ENCODE results near the gene UPK3BL1.
"Not testable (repeated sequence)": the region's sequence is repeated elsewhere in the genome, so short reads cannot be mapped to it uniquely, and the experiment has no call there.

UPK3BL1 gene, protein sequence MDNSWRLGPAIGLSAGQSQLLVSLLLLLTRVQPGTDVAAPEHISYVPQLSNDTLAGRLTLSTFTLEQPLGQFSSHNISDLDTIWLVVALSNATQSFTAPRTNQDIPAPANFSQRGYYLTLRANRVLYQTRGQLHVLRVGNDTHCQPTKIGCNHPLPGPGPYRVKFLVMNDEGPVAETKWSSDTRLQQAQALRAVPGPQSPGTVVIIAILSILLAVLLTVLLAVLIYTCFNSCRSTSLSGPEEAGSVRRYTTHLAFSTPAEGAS

DNA sequence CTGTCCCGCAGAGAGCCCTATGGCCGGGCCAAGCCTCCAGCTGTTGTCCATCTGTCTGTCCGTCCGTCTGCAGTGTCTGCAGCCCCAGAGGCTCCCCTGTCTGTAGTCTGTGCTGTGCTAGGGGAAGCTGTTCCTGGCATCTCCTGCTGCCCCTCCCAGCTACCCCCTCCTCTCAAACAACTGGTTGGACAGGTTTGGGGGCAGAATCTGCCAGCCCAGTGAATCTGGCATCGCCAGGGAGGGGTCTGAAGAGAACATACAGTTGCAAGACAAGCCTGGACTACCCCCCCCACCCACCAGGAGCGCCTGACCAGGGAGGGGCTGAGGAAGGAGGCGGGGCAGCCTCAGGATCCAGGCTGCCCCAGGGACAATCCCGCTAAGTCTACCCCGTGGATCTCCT lies at the start of gene UPK3BL1:
UPK3BL1 (minus strand) TSS at position 101 of the 400 bp plus-strand sequence; CDS start at position 51, 50 bp downstream.
- H3K27me3 ChIP-seq (ENCODE audit: control insufficient read depth, insufficient read depth, low read length); H3K4me3 ChIP-seq (ENCODE audit: low read length); DNase-seq (ENCODE audit: low read depth, low spot score); H3K36me3 ChIP-seq (ENCODE audit: control insufficient read depth, insufficient read depth, low read length); H3K9me3 ChIP-seq (ENCODE audit: control insufficient read depth, insufficient read depth, low read length); H3K4me1 ChIP-seq (ENCODE audit: control insufficient read depth, insufficient read depth, low read length); H3K27ac ChIP-seq (ENCODE audit: low read length): not testable (repeated sequence)
- WGBS (ENCODE audit: insufficient coverage, insufficient read length): no CpG with 5 or more reads among the region's 9 CpGs

DNA sequence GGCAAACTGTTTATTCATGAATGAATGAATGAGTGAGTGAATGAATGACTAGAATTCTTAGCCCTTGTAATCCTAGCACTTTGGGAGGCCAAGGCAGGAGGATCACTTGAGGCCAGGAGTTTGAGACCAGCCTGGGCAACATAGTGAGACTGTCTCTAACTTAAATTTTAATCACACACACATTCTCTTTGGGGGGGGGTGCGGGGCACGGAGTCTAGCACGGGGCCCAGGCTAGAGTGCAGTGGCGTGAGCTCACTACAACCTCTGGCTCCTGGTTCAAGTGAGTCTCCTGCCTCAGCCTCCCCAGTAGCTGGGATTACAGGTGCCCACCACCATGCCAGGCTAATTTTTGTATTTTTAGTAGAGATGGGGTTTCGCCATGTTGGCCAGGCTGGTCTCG lies 48.0 kb upstream of the UPK3BL1 start:
- no CpG with 5 or more reads among the region's 6 CpGs for WGBS (ENCODE audit: insufficient coverage, insufficient read length)
- not testable (repeated sequence) for H3K36me3 ChIP-seq (ENCODE audit: control insufficient read depth, insufficient read depth, low read length); DNase-seq (ENCODE audit: low read depth, low spot score); H3K9me3 ChIP-seq (ENCODE audit: control insufficient read depth, insufficient read depth, low read length); H3K4me1 ChIP-seq (ENCODE audit: control insufficient read depth, insufficient read depth, low read length); H3K27ac ChIP-seq (ENCODE audit: low read length); H3K4me3 ChIP-seq (ENCODE audit: low read length); H3K27me3 ChIP-seq (ENCODE audit: control insufficient read depth, insufficient read depth, low read length)

DNA sequence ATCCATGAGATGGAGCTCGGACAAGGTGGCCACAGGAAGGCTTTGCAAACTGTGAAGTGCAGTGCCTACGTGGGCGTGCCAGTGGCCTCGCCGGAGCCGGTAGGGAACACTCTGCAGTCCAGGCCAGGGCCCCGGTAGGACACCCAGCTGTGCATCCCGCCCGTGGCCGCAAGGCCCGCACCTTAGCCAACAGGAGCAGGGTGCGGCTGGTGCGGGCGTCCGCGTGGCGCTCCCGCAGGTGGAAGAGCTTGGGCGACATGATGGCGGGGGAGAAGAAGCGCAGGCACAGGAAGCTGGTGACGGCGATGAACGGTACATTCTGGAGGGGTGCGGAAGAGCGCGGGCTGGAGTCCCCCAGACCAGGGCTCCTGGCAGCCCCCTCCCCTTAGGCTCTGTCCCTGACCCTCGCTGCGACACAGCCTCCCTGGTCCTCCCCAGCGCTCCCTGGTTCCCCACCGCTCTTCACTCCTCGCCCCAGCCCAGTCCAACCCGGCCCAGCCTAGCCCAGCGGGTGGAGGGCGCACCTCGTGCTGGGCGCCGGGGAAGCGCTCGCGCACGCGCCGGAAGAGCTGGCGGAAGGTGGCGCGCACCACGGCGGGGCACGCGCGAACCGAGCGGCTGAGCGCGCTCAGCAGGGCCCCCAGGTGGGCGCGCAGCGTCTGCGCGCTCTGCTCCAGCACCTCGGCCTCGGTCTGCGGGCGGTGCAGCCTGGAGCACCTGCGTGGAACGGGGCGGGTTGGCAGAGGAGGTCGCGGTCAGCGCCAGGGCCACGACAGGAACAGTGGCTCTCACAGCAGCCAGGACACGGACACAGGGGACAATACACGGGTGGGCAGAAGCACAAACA lies 47.1 kb upstream of the UPK3BL1 start:
- not testable (repeated sequence) for DNase-seq (ENCODE audit: low read depth, low spot score); H3K4me3 ChIP-seq (ENCODE audit: low read length)

GRCh38 chr7:102688299-102689036 lies 45.9 kb upstream of the UPK3BL1 start:
- H3K9me3 ChIP-seq (ENCODE audit: control insufficient read depth, insufficient read depth, low read length); H3K4me3 ChIP-seq (ENCODE audit: low read length); H3K36me3 ChIP-seq (ENCODE audit: control insufficient read depth, insufficient read depth, low read length); H3K27ac ChIP-seq (ENCODE audit: low read length); DNase-seq (ENCODE audit: low read depth, low spot score); H3K4me1 ChIP-seq (ENCODE audit: control insufficient read depth, insufficient read depth, low read length); H3K27me3 ChIP-seq (ENCODE audit: control insufficient read depth, insufficient read depth, low read length): not testable (repeated sequence)
- WGBS (ENCODE audit: insufficient coverage, insufficient read length): no CpG with 5 or more reads among the region's 37 CpGs

More for the DNA sequence above, 47.1 kb upstream of the UPK3BL1 start:
- not testable (repeated sequence) for H3K9me3 ChIP-seq (ENCODE audit: control insufficient read depth, insufficient read depth, low read length); H3K27me3 ChIP-seq (ENCODE audit: control insufficient read depth, insufficient read depth, low read length); H3K4me1 ChIP-seq (ENCODE audit: control insufficient read depth, insufficient read depth, low read length); H3K36me3 ChIP-seq (ENCODE audit: control insufficient read depth, insufficient read depth, low read length); H3K27ac ChIP-seq (ENCODE audit: low read length)
- WGBS (ENCODE audit: insufficient coverage, insufficient read length): no CpG with 5 or more reads among the region's 74 CpGs

- not testable (repeated sequence) for H3K36me3 ChIP-seq (ENCODE audit: control insufficient read depth, insufficient read depth, low read length); H3K27me3 ChIP-seq (ENCODE audit: control insufficient read depth, insufficient read depth, low read length); H3K4me1 ChIP-seq (ENCODE audit: control insufficient read depth, insufficient read depth, low read length); DNase-seq (ENCODE audit: low read depth, low spot score); H3K9me3 ChIP-seq (ENCODE audit: control insufficient read depth, insufficient read depth, low read length); H3K27ac ChIP-seq (ENCODE audit: low read length); H3K4me3 ChIP-seq (ENCODE audit: low read length)
- no CpG with 5 or more reads among the region's 5 CpGs for WGBS (ENCODE audit: insufficient coverage, insufficient read length)
Measured at GRCh38 chr7:102682560-102682959, 40.0 kb upstream of the UPK3BL1 start.

DNA sequence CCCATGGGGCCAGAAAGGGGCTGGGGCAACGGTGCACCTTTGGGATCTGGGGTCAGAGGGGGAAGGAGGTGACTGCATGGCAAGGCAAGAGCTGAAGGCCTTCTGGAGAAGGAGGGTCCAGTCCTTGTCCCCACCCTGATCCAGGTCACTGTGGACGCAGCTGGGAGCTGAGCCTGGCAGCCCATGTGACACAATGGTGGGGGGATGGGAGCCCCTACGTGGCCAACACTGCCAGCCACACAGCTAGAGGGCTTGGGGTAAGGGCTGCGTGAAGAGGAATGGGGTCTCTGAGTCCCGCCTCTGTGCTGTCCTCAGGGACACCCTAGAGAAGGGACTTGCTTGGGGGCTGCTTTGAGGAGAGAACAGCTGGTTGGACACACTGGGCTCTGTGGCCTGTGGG lies 38.2 kb upstream of the UPK3BL1 start:
- DNase-seq (ENCODE audit: low read depth, low spot score); H3K27me3 ChIP-seq (ENCODE audit: control insufficient read depth, insufficient read depth, low read length); H3K4me3 ChIP-seq (ENCODE audit: low read length); H3K9me3 ChIP-seq (ENCODE audit: control insufficient read depth, insufficient read depth, low read length); H3K4me1 ChIP-seq (ENCODE audit: control insufficient read depth, insufficient read depth, low read length); H3K27ac ChIP-seq (ENCODE audit: low read length); H3K36me3 ChIP-seq (ENCODE audit: control insufficient read depth, insufficient read depth, low read length): not testable (repeated sequence)
- no CpG with 5 or more reads among the region's 5 CpGs for WGBS (ENCODE audit: insufficient coverage, insufficient read length)

- H3K36me3 ChIP-seq (ENCODE audit: control insufficient read depth, insufficient read depth, low read length); H3K4me1 ChIP-seq (ENCODE audit: control insufficient read depth, insufficient read depth, low read length); H3K27me3 ChIP-seq (ENCODE audit: control insufficient read depth, insufficient read depth, low read length); H3K4me3 ChIP-seq (ENCODE audit: low read length); H3K27ac ChIP-seq (ENCODE audit: low read length); H3K9me3 ChIP-seq (ENCODE audit: control insufficient read depth, insufficient read depth, low read length); DNase-seq (ENCODE audit: low read depth, low spot score): not testable (repeated sequence)
- WGBS (ENCODE audit: insufficient coverage, insufficient read length): no CpG with 5 or more reads among the region's 2 CpGs
Measured at GRCh38 chr7:102675545-102675944, 33.0 kb upstream of the UPK3BL1 start.

- DNase-seq (ENCODE audit: low read depth, low spot score); H3K9me3 ChIP-seq (ENCODE audit: control insufficient read depth, insufficient read depth, low read length); H3K27ac ChIP-seq (ENCODE audit: low read length); H3K4me1 ChIP-seq (ENCODE audit: control insufficient read depth, insufficient read depth, low read length); H3K36me3 ChIP-seq (ENCODE audit: control insufficient read depth, insufficient read depth, low read length); H3K4me3 ChIP-seq (ENCODE audit: low read length); H3K27me3 ChIP-seq (ENCODE audit: control insufficient read depth, insufficient read depth, low read length): not testable (repeated sequence)
- WGBS (ENCODE audit: insufficient coverage, insufficient read length): no CpG with 5 or more reads among the region's 9 CpGs
Measured at GRCh38 chr7:102673447-102674067, 31.0 kb upstream of the UPK3BL1 start.

DNA sequence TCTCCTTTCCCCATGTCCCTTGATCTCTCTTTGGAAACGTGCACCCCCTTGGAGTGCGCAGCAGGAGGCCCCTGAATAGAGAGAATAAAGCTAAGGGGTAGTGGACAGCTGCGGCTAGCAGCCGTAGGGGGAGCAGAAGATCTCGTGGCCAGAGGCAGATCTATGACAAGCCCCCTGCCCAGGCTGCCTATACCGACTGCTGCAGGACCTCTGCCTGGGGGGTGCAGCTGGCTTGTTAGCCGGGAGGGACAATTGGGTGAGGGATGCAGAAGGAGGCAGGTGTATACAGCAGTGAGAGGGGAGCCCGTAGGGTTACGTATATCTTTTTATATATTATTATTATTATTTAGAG lies 29.3 kb upstream of the UPK3BL1 start:
- not testable (repeated sequence) for H3K27ac ChIP-seq (ENCODE audit: low read length); H3K36me3 ChIP-seq (ENCODE audit: control insufficient read depth, insufficient read depth, low read length); DNase-seq (ENCODE audit: low read depth, low spot score); H3K9me3 ChIP-seq (ENCODE audit: control insufficient read depth, insufficient read depth, low read length); H3K27me3 ChIP-seq (ENCODE audit: control insufficient read depth, insufficient read depth, low read length); H3K4me1 ChIP-seq (ENCODE audit: control insufficient read depth, insufficient read depth, low read length); H3K4me3 ChIP-seq (ENCODE audit: low read length)
- WGBS (ENCODE audit: insufficient coverage, insufficient read length): no CpG with 5 or more reads among the region's 9 CpGs

DNA sequence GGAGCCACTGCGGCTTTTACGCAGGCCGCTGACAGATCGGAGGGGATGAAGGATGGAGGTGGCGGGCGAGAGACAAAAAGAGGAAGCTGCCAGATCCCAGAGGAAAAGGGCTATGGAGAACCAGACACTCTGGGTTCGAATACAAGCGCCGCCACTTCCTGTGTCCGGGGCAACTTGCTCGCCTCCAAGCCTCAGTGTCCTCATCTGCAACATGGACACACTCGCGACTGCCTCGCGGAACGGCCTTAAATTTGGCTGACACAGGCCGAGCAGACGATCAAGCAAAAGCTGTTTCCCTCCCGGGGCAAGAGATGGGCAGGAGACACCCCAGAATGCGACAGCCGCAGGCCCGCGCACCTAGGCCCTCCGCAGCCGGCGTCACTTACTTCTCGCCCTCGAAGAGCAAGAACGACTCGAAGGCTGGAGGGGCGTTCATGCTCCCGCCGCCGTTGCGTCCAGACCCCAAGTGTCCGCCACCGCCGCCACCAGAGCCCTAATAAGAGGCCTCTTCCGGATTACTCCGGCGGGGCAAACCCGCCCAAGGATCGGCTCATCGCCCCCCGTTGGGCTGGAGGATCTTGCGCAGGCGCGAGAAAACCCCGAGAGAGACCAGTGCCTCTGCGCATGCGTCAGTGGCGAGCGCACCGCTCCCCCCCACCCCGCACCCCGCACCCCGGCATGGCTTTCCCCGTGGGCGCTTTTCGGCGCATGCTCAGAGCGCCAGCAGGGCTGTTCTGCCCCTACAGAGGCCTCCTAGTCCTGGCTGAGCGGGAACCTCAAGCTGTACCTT lies 28.8 kb upstream of the UPK3BL1 start, which contains the start of gene POLR2J2:
POLR2J2 (minus strand) TSS at position 498 of the 790 bp plus-strand sequence; CDS start at position 436, 62 bp downstream.
- H3K9me3 ChIP-seq (ENCODE audit: control insufficient read depth, insufficient read depth, low read length); H3K36me3 ChIP-seq (ENCODE audit: control insufficient read depth, insufficient read depth, low read length); H3K4me1 ChIP-seq (ENCODE audit: control insufficient read depth, insufficient read depth, low read length); H3K27me3 ChIP-seq (ENCODE audit: control insufficient read depth, insufficient read depth, low read length); H3K4me3 ChIP-seq (ENCODE audit: low read length); DNase-seq (ENCODE audit: low read depth, low spot score); H3K27ac ChIP-seq (ENCODE audit: low read length): not testable (repeated sequence)
- WGBS (ENCODE audit: insufficient coverage, insufficient read length): no CpG with 5 or more reads among the region's 63 CpGs

All from iPS DF 6.9 (cell line).